Right atrium auricular region (tissue), 2 donors: ENCODE results near the gene GEMIN2. TPM values are rescaled to one million over a fixed set of nuclear protein-coding genes. Genes with fewer than 3 reads are reported as not detected.
"Not testable (repeated sequence)": the region's sequence is repeated elsewhere in the genome, so short reads cannot be mapped to it uniquely, and the experiment has no call there.

ENCODE experiments used
- DNase-seq: peaks from one replicate; pipeline ENCODE4 v3.0.0-alpha.2; 2019; ENCODE audit warnings: low spot score
- H3K27ac ChIP-seq, 2 donors: fragments of 200-600 bp; sonication (generic); 1 replicate in 1 of 2; 2 replicates in 1 of 2; pipeline ENCODE4 v1.5.1; 2016 to 2019
- H3K27me3 ChIP-seq, 2 donors: fragments of 200-600 bp; sonication (generic); one replicate each; pipeline versions ENCODE4 v1.5.1 to v1.6.0; 2017 to 2019
- H3K36me3 ChIP-seq: fragments of 200-600 bp; sonication (generic); one replicate; pipeline ENCODE4 v1.5.1; 2016
- H3K4me1 ChIP-seq, 2 donors: fragments of 200-600 bp; sonication (generic); one replicate each; pipeline versions ENCODE4 v1.5.1 to v1.6.0; 2017 to 2019
- H3K4me3 ChIP-seq, 2 donors: fragments of 200-600 bp; sonication (generic); 1 replicate in 1 of 2; 2 replicates in 1 of 2; pipeline ENCODE4 v1.5.1; 2017 to 2019; ENCODE audit warnings: mild to moderate bottlenecking in 1 of 2, moderate library complexity in 1 of 2
- H3K9me3 ChIP-seq, 2 donors: fragments of 200-600 bp; sonication (generic); one replicate each; pipeline ENCODE4 v1.5.1; 2019
- CTCF ChIP-seq, 2 donors: fragments of 200-600 bp; sonication (generic); IDR thresholded peaks; one replicate each; pipeline ENCODE4 v1.5.1; 2019; ENCODE audit warnings: antibody characterized with exemption in 2 of 2
- total RNA-seq, 2 donors: library from RNA; depleted of rRNA; stranded (reverse); fragments of >200 nt; gene quantifications; one replicate each; pipeline ENCODE4 v1.1.0, GENCODE V29; 2016

The GEMIN2 gene
- 10 to 100 TPM in 1 of 2 donors, 1 to 10 TPM in 1; 5.2 to 12.2 TPM for total RNA-seq

- Histone ChIP-seq H3K4me1 (peaks cover 0 to 12% of the 10 kb centered on the region in 2 donors), H3K36me3 (peaks cover 24% of the 10 kb centered on the region), H3K4me3 (peak within 1 kb of the TSS; percentile 76 to 98), H3K9me3 (no peaks in the 10 kb centered on the region), H3K27ac (peak within 1 kb of the TSS; percentile 83 to 84), H3K27me3 (no peaks in the 10 kb centered on the region)
- no peak for TF ChIP-seq CTCF (IDR thresholded peaks at IDR 0.05)
- DNase-seq = peak; percentile 93
These were observed at the start of gene GEMIN2 for GRCh38 chr14:39114073-39114838. Gene GEMIN2, plus strand, starts transcription at chr14:39114323. Its CDS starts 16 bp downstream, at chr14:39114339.

GRCh38 chr14:39069169-39069805 is 44.8 kb upstream of the GEMIN2 start:
- not testable (repeated sequence) for DNase-seq, H3K4me3 ChIP-seq, H3K27ac ChIP-seq, H3K9me3 ChIP-seq, H3K4me1 ChIP-seq, H3K27me3 ChIP-seq
- peaks cover 70% of the 10 kb centered on the region for H3K36me3 ChIP-seq

GRCh38 chr14:39069923-39070322 is 44.2 kb upstream of the GEMIN2 start:
- Histone ChIP-seq H3K4me3 (no peak overlapping the region), H3K36me3 (peaks cover 66% of the 10 kb centered on the region), H3K27me3 (no peaks in the 10 kb centered on the region), H3K4me1 (no peaks in the 10 kb centered on the region), H3K27ac (no peak overlapping the region), H3K9me3 (no peaks in the 10 kb centered on the region)
- no peak for TF ChIP-seq CTCF (IDR thresholded peaks at IDR 0.05)
- DNase-seq = no peak

- TF ChIP-seq CTCF (IDR thresholded peaks at IDR 0.05) = no peak
- no peak for DNase-seq
- Histone ChIP-seq H3K27me3 (no peaks in the 10 kb centered on the region), H3K4me3 (no peak overlapping the region), H3K4me1 (no peaks in the 10 kb centered on the region), H3K27ac (no peak overlapping the region), H3K9me3 (no peaks in the 10 kb centered on the region), H3K36me3 (peaks cover 69% of the 10 kb centered on the region)
These were observed 43.0 kb upstream of the GEMIN2 start for GRCh38 chr14:39071096-39071495.

- Histone ChIP-seq H3K36me3 (peaks cover 64% of the 10 kb centered on the region), H3K4me1 (no peaks in the 10 kb centered on the region), H3K27me3 (no peaks in the 10 kb centered on the region), H3K9me3 (no peaks in the 10 kb centered on the region), H3K27ac (no peak overlapping the region), H3K4me3 (no peak overlapping the region)
- no peak for DNase-seq
- no peak for TF ChIP-seq CTCF (IDR thresholded peaks at IDR 0.05)
These were observed 33.2 kb upstream of the GEMIN2 start for GRCh38 chr14:39080886-39081285.

GRCh38 chr14:39083127-39083526 is 31.0 kb upstream of the GEMIN2 start:
- Histone ChIP-seq H3K27ac (no peak overlapping the region), H3K4me3 (no peak overlapping the region), H3K4me1 (no peaks in the 10 kb centered on the region), H3K9me3 (no peaks in the 10 kb centered on the region), H3K27me3 (no peaks in the 10 kb centered on the region), H3K36me3 (peaks cover 64% of the 10 kb centered on the region)
- no peak for TF ChIP-seq CTCF (IDR thresholded peaks at IDR 0.05)
- no peak for DNase-seq
